Osteocyte (in vitro differentiated cells): ENCODE measurements around the gene SIX3. TPM values are rescaled to one million over a fixed set of nuclear protein-coding genes. Genes with fewer than 3 reads are reported as not detected.

ENCODE experiments used
- DNase-seq: peaks from one replicate; pipeline ENCODE4 v3.0.0; 2021; ENCODE audit warnings: mixed read lengths; ENCODE audit not compliant: unreplicated experiment; ENCODE audit errors: extremely low spot score
- H3K27ac Mint-ChIP-seq: one replicate; pipeline ENCODE4 v1.8.0; 2021; ENCODE audit warnings: mild to moderate bottlenecking, mixed read lengths; ENCODE audit not compliant: unreplicated experiment
- H3K27me3 Mint-ChIP-seq: one replicate; pipeline ENCODE4 v1.8.0; 2021; ENCODE audit warnings: mixed read lengths; ENCODE audit not compliant: unreplicated experiment
- H3K36me3 Mint-ChIP-seq: one replicate; pipeline ENCODE4 v1.8.0; 2021; ENCODE audit warnings: mixed read lengths; ENCODE audit not compliant: unreplicated experiment
- H3K4me1 Mint-ChIP-seq: one replicate; pipeline ENCODE4 v1.8.0; 2021; ENCODE audit warnings: mixed read lengths; ENCODE audit not compliant: unreplicated experiment
- H3K4me3 Mint-ChIP-seq: one replicate; pipeline ENCODE4 v1.8.0; 2021; ENCODE audit warnings: mild to moderate bottlenecking, moderate library complexity, mixed read lengths; ENCODE audit not compliant: unreplicated experiment
- H3K9me3 Mint-ChIP-seq: one replicate; pipeline ENCODE4 v1.8.0; 2021; ENCODE audit warnings: mixed read lengths; ENCODE audit not compliant: unreplicated experiment
- total RNA-seq: library from RNA; stranded (reverse); gene quantifications from 2 replicates; pipeline ENCODE4 v1.2.1, GENCODE V29; 2021
- TF ChIP-seq, protein P1 (sequence below): fragments of 200-600 bp; sonication (generic); IDR thresholded peaks from 2 replicates; pipeline ENCODE4 v1.5.0; 2021; ENCODE audit warnings: antibody characterized with exemption, mild to moderate bottlenecking, moderate library complexity

SIX3 gene
- total RNA-seq, 1 donor from 2014 or later = not detected

DNA sequence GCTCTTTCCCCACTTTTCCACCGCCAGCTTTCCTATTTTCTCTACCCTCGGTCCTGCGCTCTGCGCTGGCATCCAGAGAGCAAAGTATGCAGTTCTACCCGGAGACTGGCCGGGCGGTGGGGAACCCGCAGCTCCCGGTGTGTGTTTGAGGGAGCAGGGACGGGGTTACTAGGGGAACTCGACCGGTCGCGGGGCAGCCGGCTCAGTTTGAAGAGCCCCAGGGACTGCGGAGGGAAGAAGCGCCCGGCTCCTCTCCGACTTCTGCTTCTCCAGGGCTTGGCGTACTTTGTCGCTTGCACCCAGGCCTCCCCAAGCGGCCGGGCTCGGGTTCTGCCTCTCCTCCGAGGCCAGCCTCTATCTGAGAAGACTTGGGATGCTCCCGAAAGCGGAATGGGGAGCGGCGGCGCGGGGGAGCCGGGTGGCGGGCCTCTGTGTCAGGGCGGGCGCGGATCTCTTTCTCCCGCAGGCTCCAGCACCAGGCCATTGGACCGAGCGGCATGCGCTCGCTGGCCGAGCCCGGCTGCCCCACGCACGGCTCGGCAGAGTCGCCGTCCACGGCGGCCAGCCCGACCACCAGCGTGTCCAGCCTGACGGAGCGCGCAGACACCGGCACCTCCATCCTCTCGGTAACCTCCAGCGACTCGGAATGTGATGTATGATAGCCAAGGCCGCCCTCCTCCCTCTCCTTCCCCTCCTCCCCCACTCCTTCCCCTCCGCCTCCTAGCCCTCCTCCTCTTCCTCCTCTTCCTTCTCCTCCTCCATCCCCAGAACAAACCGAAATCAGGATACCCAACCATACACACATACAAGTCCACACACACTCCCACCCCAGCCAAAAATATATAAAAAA, 2.8 kb downstream of the SIX3 start:
- Mint-ChIP-seq H3K27me3 (peaks cover 75% of the 10 kb centered on the region), H3K27ac (no peak overlapping the region), H3K9me3 (no peaks in the 10 kb centered on the region), H3K4me3 (peak overlapping the region; percentile 58), H3K36me3 (peaks cover 2% of the 10 kb centered on the region), H3K4me1 (peaks cover 33% of the 10 kb centered on the region)
- DNase-seq = no peak
- TF ChIP-seq, protein P1, sequence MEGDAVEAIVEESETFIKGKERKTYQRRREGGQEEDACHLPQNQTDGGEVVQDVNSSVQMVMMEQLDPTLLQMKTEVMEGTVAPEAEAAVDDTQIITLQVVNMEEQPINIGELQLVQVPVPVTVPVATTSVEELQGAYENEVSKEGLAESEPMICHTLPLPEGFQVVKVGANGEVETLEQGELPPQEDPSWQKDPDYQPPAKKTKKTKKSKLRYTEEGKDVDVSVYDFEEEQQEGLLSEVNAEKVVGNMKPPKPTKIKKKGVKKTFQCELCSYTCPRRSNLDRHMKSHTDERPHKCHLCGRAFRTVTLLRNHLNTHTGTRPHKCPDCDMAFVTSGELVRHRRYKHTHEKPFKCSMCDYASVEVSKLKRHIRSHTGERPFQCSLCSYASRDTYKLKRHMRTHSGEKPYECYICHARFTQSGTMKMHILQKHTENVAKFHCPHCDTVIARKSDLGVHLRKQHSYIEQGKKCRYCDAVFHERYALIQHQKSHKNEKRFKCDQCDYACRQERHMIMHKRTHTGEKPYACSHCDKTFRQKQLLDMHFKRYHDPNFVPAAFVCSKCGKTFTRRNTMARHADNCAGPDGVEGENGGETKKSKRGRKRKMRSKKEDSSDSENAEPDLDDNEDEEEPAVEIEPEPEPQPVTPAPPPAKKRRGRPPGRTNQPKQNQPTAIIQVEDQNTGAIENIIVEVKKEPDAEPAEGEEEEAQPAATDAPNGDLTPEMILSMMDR = no peak

GRCh38 chr2:44944952-44945612, 3.6 kb downstream of the SIX3 start:
- Mint-ChIP-seq H3K4me1 (peaks cover 33% of the 10 kb centered on the region), H3K36me3 (peaks cover 2% of the 10 kb centered on the region), H3K27me3 (peaks cover 67% of the 10 kb centered on the region), H3K4me3 (peak overlapping the region; percentile 58), H3K27ac (no peak overlapping the region), H3K9me3 (no peaks in the 10 kb centered on the region)
- TF ChIP-seq, protein P1 = no peak
- no peak for DNase-seq

DNA sequence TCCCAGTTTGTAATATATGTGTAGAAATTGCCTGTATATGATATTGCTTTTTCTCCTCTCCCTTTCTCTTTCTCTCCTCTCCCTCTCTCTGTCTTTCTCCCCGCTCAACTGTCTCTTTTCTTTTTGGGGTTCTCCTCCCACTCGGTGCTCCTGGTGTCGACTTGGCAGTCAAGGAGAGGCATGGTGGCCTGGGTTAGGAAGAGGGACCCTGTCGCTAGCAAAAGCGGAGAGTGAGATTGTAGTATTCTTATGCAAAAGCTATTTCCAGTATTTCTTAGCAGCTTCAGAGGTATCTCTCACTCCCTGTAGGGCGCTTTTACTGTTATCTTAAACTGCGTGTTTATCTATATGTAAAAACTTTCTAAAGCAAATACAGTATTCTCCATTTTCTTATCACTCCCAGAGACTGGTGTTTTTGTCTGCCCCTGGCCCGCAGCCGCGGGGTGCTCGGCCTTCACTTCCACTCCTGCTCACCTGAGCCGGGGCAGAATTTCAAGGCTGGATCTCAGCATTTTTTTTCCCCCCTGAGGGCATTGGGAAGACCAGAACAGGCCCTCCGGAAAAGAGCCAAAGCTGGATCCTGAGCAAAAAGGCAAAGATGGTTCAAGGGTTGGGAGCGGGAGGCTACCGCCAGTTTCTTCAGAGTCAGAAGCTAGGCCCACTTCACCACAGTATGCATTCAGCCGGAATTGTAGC, 4.3 kb downstream of the SIX3 start:
- Mint-ChIP-seq H3K27me3 (peaks cover 66% of the 10 kb centered on the region), H3K27ac (no peak overlapping the region), H3K4me3 (no peak overlapping the region)

GRCh38 chr2:44946372-44947027, 5.0 kb downstream of the SIX3 start:
- TF ChIP-seq, protein P1 = no peak
- peaks cover 36% of the 10 kb centered on the region for H3K4me1 Mint-ChIP-seq
- no peak overlapping the region for H3K4me3 Mint-ChIP-seq
- DNase-seq = no peak
- H3K9me3 Mint-ChIP-seq = no peaks in the 10 kb centered on the region
- H3K27me3 Mint-ChIP-seq = peaks cover 59% of the 10 kb centered on the region
- H3K27ac Mint-ChIP-seq = no peak overlapping the region
- peaks cover 2% of the 10 kb centered on the region for H3K36me3 Mint-ChIP-seq

More for the DNA sequence above, 4.3 kb downstream of the SIX3 start:
- DNase-seq = no peak
- Mint-ChIP-seq H3K4me1 (peaks cover 37% of the 10 kb centered on the region), H3K9me3 (no peaks in the 10 kb centered on the region), H3K36me3 (peaks cover 2% of the 10 kb centered on the region)
- TF ChIP-seq, protein P1 = no peak
